ENCODE results near the gene CTNNA2.

Gene CTNNA2

GRCh38 chr2:79591281-79591680 lies 78.4 kb downstream of the CTNNA2 start:
- no peak overlapping the region for H3K23ac ChIP-seq (ENCODE audit: low read length)
- no peak overlapping the region for H3K18ac ChIP-seq (ENCODE audit: low read length)
- H3K36me3 ChIP-seq (ENCODE audit: control insufficient read depth in 1 of 2, insufficient read depth in 2 of 2, low read length in 2 of 2) = no peaks in the 10 kb centered on the region
- H3K9me3 ChIP-seq (ENCODE audit: insufficient read depth, low read depth, low read length) = no peaks in the 10 kb centered on the region
- no peaks in the 10 kb centered on the region for H3K27me3 ChIP-seq (ENCODE audit: insufficient read depth, low read length)
- no peaks in the 10 kb centered on the region for H3K79me2 ChIP-seq (ENCODE audit: control insufficient read depth, insufficient read depth, low read length, poor library complexity)
- H4K91ac ChIP-seq (ENCODE audit: low read depth, low read length) = no peak overlapping the region
- no peak overlapping the region for H4K8ac ChIP-seq (ENCODE audit: low read depth, low read length)
- no peak overlapping the region for H2AFZ ChIP-seq (ENCODE audit: insufficient read depth, low read length, poor library complexity)
- H4K12ac ChIP-seq (ENCODE audit: low read depth, low read length) = no peak overlapping the region
- no peak overlapping the region for H3K14ac ChIP-seq (ENCODE audit: low read length)
- H3K4ac ChIP-seq (ENCODE audit: low read depth, low read length) = no peak overlapping the region
- no peak overlapping the region for H3K4me3 ChIP-seq (ENCODE audit: low read depth, low read length)
- H2BK120ac ChIP-seq (ENCODE audit: insufficient read depth, low read length, poor library complexity) = no peak overlapping the region
- no peak overlapping the region for H3K27ac ChIP-seq (ENCODE audit: low read depth, low read length)
- H3K9ac ChIP-seq (ENCODE audit: low read length) = no peak overlapping the region
- DNase-seq = no peak
- no peak overlapping the region for H2BK5ac ChIP-seq (ENCODE audit: low read depth, low read length, poor library complexity)
- no peaks in the 10 kb centered on the region for H3K79me1 ChIP-seq (ENCODE audit: low read length)
- no CpG with 5 or more reads among the region's 1 CpG for WGBS (ENCODE audit: extremely low coverage, insufficient coverage, insufficient read length)
- no peaks in the 10 kb centered on the region for H3K4me1 ChIP-seq (ENCODE audit: control insufficient read depth in 1 of 2, insufficient read depth in 2 of 2, low read length in 2 of 2)
- no peak overlapping the region for H2BK12ac ChIP-seq (ENCODE audit: low read length)
- H3K4me2 ChIP-seq (ENCODE audit: low read length) = no peak overlapping the region
- no peak overlapping the region for H2AK5ac ChIP-seq (ENCODE audit: low read length)

GRCh38 chr2:79593237-79593867 lies 80.5 kb downstream of the CTNNA2 start:
- Histone ChIP-seq H2AFZ (ENCODE audit: insufficient read depth, low read length, poor library complexity) (no peak overlapping the region), H3K23ac (ENCODE audit: low read length) (no peak overlapping the region), H3K4me1 (ENCODE audit: control insufficient read depth in 1 of 2, insufficient read depth in 2 of 2, low read length in 2 of 2) (no peaks in the 10 kb centered on the region), H2BK12ac (ENCODE audit: low read length) (no peak overlapping the region), H3K9ac (ENCODE audit: low read length) (no peak overlapping the region), H3K79me2 (ENCODE audit: control insufficient read depth, insufficient read depth, low read length, poor library complexity) (no peaks in the 10 kb centered on the region), H3K9me3 (ENCODE audit: insufficient read depth, low read depth, low read length) (no peaks in the 10 kb centered on the region), H3K79me1 (ENCODE audit: low read length) (no peaks in the 10 kb centered on the region), H3K27ac (ENCODE audit: low read depth, low read length) (no peak overlapping the region), H2AK5ac (ENCODE audit: low read length) (no peak overlapping the region), H4K8ac (ENCODE audit: low read depth, low read length) (no peak overlapping the region), H3K36me3 (ENCODE audit: control insufficient read depth in 1 of 2, insufficient read depth in 2 of 2, low read length in 2 of 2) (no peaks in the 10 kb centered on the region), H2BK120ac (ENCODE audit: insufficient read depth, low read length, poor library complexity) (no peak overlapping the region), H3K27me3 (ENCODE audit: insufficient read depth, low read length) (no peaks in the 10 kb centered on the region), H3K18ac (ENCODE audit: low read length) (no peak overlapping the region), H3K4ac (ENCODE audit: low read depth, low read length) (no peak overlapping the region), H3K4me2 (ENCODE audit: low read length) (no peak overlapping the region), H4K91ac (ENCODE audit: low read depth, low read length) (no peak overlapping the region), H2BK5ac (ENCODE audit: low read depth, low read length, poor library complexity) (no peak overlapping the region), H3K14ac (ENCODE audit: low read length) (no peak overlapping the region), H3K4me3 (ENCODE audit: low read depth, low read length) (no peak overlapping the region), H4K12ac (ENCODE audit: low read depth, low read length) (no peak overlapping the region)
- no peak for DNase-seq
- no CpG with 5 or more reads among the region's 4 CpGs for WGBS (ENCODE audit: extremely low coverage, insufficient coverage, insufficient read length)

- Histone ChIP-seq H4K91ac (ENCODE audit: low read depth, low read length) (no peak overlapping the region), H3K4me3 (ENCODE audit: low read depth, low read length) (no peak overlapping the region), H3K9ac (ENCODE audit: low read length) (no peak overlapping the region), H2BK5ac (ENCODE audit: low read depth, low read length, poor library complexity) (no peak overlapping the region), H2AFZ (ENCODE audit: insufficient read depth, low read length, poor library complexity) (no peak overlapping the region), H3K14ac (ENCODE audit: low read length) (no peak overlapping the region), H3K4me1 (ENCODE audit: control insufficient read depth in 1 of 2, insufficient read depth in 2 of 2, low read length in 2 of 2) (no peaks in the 10 kb centered on the region), H3K23ac (ENCODE audit: low read length) (no peak overlapping the region), H2AK5ac (ENCODE audit: low read length) (no peak overlapping the region), H3K79me2 (ENCODE audit: control insufficient read depth, insufficient read depth, low read length, poor library complexity) (no peaks in the 10 kb centered on the region), H3K27ac (ENCODE audit: low read depth, low read length) (no peak overlapping the region), H2BK12ac (ENCODE audit: low read length) (no peak overlapping the region), H4K8ac (ENCODE audit: low read depth, low read length) (no peak overlapping the region), H4K12ac (ENCODE audit: low read depth, low read length) (no peak overlapping the region), H3K79me1 (ENCODE audit: low read length) (no peaks in the 10 kb centered on the region), H3K4me2 (ENCODE audit: low read length) (no peak overlapping the region), H3K4ac (ENCODE audit: low read depth, low read length) (no peak overlapping the region), H3K18ac (ENCODE audit: low read length) (no peak overlapping the region), H3K9me3 (ENCODE audit: insufficient read depth, low read depth, low read length) (no peaks in the 10 kb centered on the region), H2BK120ac (ENCODE audit: insufficient read depth, low read length, poor library complexity) (no peak overlapping the region), H3K27me3 (ENCODE audit: insufficient read depth, low read length) (no peaks in the 10 kb centered on the region), H3K36me3 (ENCODE audit: control insufficient read depth in 1 of 2, insufficient read depth in 2 of 2, low read length in 2 of 2) (no peaks in the 10 kb centered on the region)
- no CpG with 5 or more reads among the region's 3 CpGs for WGBS (ENCODE audit: extremely low coverage, insufficient coverage, insufficient read length)
- no peak for DNase-seq
Measured at GRCh38 chr2:79596403-79596802, 83.6 kb downstream of the CTNNA2 start.

- Histone ChIP-seq H2BK5ac (ENCODE audit: low read depth, low read length, poor library complexity) (no peak overlapping the region), H3K9ac (ENCODE audit: low read length) (no peak overlapping the region), H4K91ac (ENCODE audit: low read depth, low read length) (no peak overlapping the region), H3K4ac (ENCODE audit: low read depth, low read length) (no peak overlapping the region), H2AK5ac (ENCODE audit: low read length) (no peak overlapping the region), H3K79me2 (ENCODE audit: control insufficient read depth, insufficient read depth, low read length, poor library complexity) (no peaks in the 10 kb centered on the region), H2BK12ac (ENCODE audit: low read length) (no peak overlapping the region), H2AFZ (ENCODE audit: insufficient read depth, low read length, poor library complexity) (no peak overlapping the region), H3K23ac (ENCODE audit: low read length) (no peak overlapping the region), H3K4me3 (ENCODE audit: low read depth, low read length) (no peak overlapping the region), H3K27ac (ENCODE audit: low read depth, low read length) (no peak overlapping the region), H3K79me1 (ENCODE audit: low read length) (no peaks in the 10 kb centered on the region), H3K27me3 (ENCODE audit: insufficient read depth, low read length) (no peaks in the 10 kb centered on the region), H3K4me1 (ENCODE audit: control insufficient read depth in 1 of 2, insufficient read depth in 2 of 2, low read length in 2 of 2) (no peaks in the 10 kb centered on the region), H3K36me3 (ENCODE audit: control insufficient read depth in 1 of 2, insufficient read depth in 2 of 2, low read length in 2 of 2) (no peaks in the 10 kb centered on the region), H4K8ac (ENCODE audit: low read depth, low read length) (no peak overlapping the region), H3K14ac (ENCODE audit: low read length) (no peak overlapping the region), H3K9me3 (ENCODE audit: insufficient read depth, low read depth, low read length) (no peaks in the 10 kb centered on the region), H3K4me2 (ENCODE audit: low read length) (no peak overlapping the region), H2BK120ac (ENCODE audit: insufficient read depth, low read length, poor library complexity) (no peak overlapping the region), H3K18ac (ENCODE audit: low read length) (no peak overlapping the region), H4K12ac (ENCODE audit: low read depth, low read length) (no peak overlapping the region)
- DNase-seq = no peak
Measured at GRCh38 chr2:79604748-79605147, 91.9 kb downstream of the CTNNA2 start.
